HG02870 (cell line): ENCODE data around the gene SCGB3A1.

Experiments
- ATAC-seq: cut with Tn5 transposase; IDR thresholded peaks from one replicate; pipeline ENCODE4 v1.9.1; 2021; ENCODE audit warnings: mild to moderate bottlenecking, moderate library complexity; ENCODE audit not compliant: unreplicated experiment

Gene SCGB3A1

DNA sequence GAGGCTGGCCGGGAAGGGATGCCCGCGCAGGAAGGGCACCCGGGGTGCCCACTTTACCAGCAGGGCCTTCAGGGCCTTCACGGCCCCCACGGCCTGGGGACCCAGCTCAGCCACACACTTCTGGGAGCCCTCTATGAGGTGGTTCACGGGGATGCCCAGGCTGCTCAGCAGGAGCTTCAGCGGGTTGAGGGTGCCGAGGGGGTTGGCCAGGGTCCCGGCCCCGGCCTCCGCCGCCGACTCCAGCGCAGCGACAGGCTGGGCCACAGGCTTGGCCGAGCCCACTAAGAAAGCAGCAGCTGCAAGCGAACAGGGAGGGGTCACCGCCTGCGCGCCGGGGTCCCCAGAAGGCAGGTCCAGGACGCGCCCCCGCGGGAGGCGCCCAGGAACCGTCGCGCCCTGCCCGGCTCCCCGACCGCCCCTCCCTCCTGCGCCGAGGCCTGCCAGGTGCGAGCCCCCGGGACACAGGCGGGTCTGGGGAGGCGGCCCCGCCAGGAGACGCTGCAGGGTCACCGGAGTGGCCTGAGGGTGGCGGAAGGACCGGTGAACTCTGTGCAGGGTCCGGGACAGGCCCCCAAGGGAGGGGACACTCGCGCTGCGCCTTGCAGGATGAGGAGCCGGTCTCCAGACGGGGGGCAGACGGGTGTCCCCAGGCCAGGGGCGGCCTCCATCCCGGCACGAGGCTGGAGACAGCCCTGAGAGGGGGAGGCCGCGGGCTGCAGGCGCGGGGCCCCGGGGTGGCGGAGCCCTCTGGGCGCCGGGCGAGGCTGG, 572 bp downstream of the SCGB3A1 start:
- ATAC-seq: no peak

DNA sequence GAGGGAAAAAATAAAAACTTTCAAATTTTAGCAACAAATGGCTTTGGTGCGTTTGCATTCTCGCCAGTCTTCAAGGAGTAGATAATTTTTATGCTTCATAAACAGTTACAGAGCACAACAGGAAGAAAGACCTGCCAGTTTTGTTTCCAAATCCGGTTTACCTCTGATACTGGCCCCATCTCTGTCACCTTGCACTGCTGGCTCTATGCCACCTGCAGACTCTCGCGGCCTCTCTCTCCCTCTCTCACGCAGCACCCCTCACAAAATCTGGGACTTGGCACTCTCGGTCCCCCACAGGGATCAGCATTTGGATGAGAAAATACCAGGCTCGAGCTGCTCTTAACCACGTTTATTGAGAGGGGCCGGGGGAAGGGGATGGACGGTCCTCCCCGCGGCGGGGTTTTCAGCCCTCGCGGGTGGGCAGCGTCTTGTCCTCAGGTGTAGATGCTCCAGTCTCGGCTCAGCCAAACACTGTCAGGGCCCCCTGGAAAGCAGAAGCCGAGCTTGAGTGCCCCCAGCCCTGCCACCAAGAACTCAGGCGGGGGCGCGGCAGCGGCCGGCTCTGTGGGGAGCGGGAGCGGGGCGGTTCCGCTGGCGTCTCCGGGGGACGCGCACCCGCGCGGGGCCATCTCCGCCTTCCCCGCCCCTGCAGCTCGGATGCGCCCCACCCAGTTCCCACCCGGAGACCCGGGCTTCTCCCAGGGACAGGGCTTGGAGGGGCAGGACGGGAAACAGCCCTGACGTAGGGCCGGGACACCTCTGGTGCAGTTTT, 1.3 kb downstream of the SCGB3A1 start:
- ATAC-seq: no peak

GRCh38 chr5:180586870-180587269, 4.4 kb downstream of the SCGB3A1 start:
- no peak for ATAC-seq

GRCh38 chr5:180586204-180586603, 5.1 kb downstream of the SCGB3A1 start:
- no peak for ATAC-seq

GRCh38 chr5:180583738-180584137, 7.6 kb downstream of the SCGB3A1 start:
- ATAC-seq: no peak

DNA sequence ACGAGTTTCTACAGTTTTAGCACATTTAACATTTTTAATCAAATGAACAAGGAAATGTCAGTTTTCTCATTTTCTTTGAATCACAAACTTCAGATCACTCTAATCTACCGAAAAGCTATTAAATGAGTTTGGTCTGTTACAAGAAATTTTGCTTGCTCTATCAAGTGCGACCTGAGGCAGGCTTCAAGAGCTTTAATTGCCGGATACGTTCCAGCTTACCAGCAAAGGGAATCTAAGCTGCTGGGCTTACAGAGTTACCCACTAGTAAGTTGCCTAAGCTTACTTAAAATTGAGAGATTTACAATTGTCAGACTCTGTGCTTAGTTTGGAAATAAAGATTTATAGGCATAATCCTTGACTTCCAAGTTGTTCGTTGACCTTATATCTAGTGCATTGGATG, 10.6 kb downstream of the SCGB3A1 start:
- no peak for ATAC-seq

DNA sequence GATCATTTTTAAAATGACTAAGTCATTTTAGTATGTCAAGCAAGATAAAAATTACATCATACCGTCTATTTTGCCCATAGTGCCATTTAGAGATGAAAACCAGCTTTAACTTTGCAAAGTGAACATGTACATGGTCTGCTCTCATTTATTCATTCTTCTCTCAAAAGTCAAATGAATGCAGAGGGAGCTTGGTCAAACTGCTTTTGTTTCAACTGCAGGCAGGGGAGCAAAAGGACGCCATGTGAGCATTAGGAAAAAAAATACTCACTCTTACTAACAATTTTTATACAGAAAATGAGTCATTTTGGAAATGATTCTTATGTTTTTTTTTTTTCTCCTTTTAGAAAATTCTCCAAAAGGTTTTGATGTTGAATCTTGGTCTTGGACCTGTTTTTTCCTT, 15.7 kb downstream of the SCGB3A1 start:
- no peak for ATAC-seq

DNA sequence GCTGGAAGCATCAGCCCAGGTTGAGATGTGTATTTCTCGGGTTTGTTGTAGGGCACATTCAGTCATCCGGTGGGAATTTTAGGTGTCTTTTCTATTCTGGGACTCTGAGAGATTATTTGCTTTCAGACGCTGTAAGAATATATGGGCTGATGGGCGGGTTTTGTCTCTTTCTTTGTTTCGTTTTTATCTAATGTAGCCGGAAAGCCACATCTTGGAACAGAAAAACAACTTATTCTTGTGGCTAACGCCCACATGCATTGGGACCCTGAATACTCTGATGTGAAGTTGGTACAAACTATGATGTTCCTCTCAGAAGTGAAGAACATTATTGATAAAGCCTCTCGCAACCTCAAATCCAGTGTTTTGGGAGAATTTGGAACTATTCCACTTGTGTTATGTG, 22.4 kb downstream of the SCGB3A1 start:
- no peak for ATAC-seq

- no peak for ATAC-seq
Measured at GRCh38 chr5:180563994-180564393, 27.3 kb downstream of the SCGB3A1 start.

DNA sequence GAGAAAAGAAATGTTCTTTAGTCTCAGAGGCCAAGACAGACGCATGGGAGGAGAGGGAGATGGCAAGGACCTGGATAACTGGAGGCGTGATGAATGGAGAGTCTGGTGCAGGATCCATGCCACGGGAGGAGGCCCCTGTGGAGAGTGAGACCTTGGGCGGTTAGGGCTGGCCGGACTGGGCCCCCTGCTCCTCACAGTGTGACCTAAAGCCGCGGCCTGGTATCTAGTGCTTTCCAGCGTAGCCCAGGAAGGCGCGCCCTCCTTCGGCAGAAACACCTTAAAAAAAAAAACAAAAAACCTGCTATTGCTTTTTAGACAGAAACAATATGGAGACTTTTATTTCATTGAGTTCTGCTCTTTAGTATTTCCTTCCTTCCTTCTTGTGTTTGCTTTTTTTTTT, 33.1 kb downstream of the SCGB3A1 start:
- no peak for ATAC-seq

DNA sequence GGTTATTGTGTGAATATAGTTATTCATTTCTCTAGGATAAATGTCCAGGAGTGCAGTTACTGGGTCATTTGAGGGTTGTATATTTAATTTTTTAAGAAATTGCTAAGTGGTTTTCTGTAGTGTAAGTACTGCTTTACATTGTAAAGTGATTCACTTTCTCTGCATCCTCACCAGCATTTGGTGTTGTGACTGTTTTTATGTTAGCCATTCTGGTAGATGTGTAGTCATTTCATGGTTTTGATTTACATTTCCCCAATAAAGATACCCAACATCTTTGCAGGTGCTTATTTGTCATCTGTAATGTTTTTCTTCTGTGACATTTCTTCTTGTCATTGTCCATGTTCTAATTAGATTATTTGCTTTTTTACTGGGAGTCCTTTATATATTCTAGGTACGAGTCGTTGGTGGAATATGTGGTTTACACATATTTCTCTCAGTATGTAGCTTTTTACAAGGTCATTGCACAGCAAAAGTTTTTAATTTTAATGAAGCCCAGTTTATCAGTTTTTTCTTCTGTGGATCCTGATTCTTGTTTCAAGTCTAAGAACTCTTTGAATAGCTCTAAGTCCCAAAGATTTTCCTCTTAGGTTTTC, 34.0 kb downstream of the SCGB3A1 start:
- ATAC-seq: no peak

DNA sequence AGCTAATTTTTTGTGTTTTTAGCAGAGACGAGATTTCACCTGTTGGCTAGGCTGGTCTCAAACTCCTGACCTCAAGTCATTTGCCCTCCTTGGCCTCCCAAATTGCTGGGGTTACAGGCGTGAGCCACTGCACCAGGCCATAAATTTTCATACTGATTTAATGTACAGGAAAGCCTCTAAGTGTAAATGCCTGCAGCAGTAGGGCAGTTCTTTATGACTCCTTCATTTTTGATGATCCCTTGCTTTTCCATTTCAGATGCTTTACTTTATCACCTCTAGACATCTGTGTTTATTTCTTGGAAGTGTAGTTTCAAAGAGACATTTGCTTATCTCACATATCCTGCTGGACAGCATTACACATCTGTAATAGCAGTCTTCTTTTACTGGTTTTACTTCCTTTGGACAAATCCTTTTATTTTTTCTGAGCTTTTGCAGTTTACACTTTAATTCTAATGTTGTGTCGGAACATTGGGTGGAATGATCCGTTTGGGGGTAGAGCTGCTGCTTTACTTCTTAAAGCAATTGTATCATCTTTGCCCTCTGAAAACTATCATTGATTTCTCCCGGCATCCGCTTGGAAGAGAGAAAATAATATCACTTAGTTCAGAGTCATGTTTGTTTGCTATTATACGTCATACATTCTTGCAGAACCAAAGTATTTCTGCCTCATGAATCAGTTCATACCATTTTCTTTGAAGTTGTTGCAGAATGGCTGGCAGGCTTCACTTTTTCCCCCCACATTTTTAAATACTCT, 36.0 kb downstream of the SCGB3A1 start:
- ATAC-seq: no peak

DNA sequence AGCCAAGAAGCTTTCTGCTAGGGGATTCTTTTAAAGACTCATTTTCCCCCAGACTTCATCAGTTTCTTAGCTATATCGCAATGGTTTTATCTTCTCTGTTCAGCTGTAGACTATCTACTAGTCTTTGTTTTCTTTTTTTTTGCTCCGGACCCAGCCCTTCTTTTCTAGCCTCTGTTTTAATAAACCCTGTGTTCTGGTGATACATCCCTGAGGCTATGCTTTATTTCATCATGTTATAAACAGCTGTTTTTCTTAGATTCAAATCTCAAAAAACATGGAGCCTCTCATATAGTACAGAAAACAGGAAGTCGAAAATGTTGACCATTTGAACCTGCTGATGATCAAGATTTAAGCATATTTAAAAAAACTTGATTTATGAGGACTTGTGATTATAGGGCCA, 37.8 kb downstream of the SCGB3A1 start:
- no peak for ATAC-seq

DNA sequence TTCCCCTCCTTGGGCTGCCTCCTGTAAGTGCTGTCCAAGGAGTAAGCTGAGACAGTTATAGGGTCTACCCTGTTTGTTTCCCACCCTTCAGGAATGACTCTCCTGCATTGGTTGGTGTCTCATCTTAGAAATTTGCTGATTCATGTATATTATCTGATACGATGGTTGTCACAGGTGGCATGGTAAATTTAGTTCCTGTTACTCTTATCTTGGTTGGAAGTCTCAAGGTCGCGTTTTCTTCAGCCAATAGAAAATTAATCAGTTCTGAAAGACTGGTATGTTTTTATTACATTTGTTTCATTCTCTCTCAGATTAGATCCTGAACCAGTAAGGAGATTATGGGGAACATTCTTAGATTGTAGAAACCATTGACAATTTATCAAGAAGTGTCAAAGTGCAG, 42.7 kb downstream of the SCGB3A1 start:
- ATAC-seq: no peak

DNA sequence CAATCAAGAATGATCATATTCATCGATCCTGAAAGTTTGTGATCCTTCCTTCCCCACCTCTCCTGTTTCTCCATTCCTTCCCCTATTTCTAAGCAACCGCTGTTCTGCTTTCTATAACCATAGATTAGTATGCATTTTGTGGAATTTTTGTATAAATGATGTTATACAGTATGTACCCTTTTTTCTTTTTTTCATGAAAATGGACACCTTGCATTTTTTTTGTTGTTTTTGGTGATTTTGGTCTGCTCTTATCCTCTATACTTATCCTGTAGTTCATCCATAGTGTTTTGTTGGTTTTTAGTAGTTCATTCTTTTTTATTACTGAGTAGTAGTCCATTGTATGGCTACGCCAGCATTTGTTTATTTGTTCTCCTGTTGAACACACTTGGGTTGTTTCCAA, 46.1 kb downstream of the SCGB3A1 start:
- no peak for ATAC-seq

- ATAC-seq: no peak
Measured at GRCh38 chr5:180541710-180542109, 49.6 kb downstream of the SCGB3A1 start.
